H1 (cell line): Measurements from ENCODE around the gene CYB5B. TPM values are rescaled to one million over a fixed set of nuclear protein-coding genes. Genes with fewer than 3 reads are reported as not detected.

Source experiments
- BACH1 ChIP-seq: IDR thresholded peaks from 2 replicates; pipeline ENCODE4 v1.6.1; 2012; ENCODE audit warnings: low read length, improper control_type of control experiment
- POLR2AphosphoS5 ChIP-seq: IDR thresholded peaks from 2 replicates; pipeline ENCODE4 v1.6.1; 2011; ENCODE audit warnings: low read depth, low read length
- RFX5 ChIP-seq: IDR thresholded peaks from 2 replicates; pipeline ENCODE4 v1.6.1; 2011; ENCODE audit warnings: low read depth, low read length, improper control_type of control experiment, borderline replicate concordance
- polyA plus RNA-seq, 7 experiments: library from polyadenylated mRNA; depleted of rRNA in 3 of 7; stranded (reverse) in 5 of 7; unstranded in 2 of 7; fragments of >200 nt in 5 of 7; fragments of 200-250 nt in 2 of 7; gene quantifications; 1 replicate in 5 of 7; 2 replicates in 1 of 7; 4 replicates in 1 of 7; pipeline versions ENCODE4 v1.2.1 to v1.2.3, GENCODE V29; 2011 to 2013; ENCODE audit warnings: missing spikeins in 2 of 7, mixed read lengths in 2 of 7
- total RNA-seq: library from RNA; stranded (reverse); fragmentation: NEBNext Ultra II Directional; extraction: Animal tissue kit (Norgen Biotek cat#: 25700); gene quantifications from 2 replicates; pipeline ENCODE4 v1.2.1, GENCODE V29; 2021

Gene CYB5B
- total and polyA plus RNA-seq, 2 of the 8 experiments (the other 6 are each of a cell fraction or from before 2014, with no cell fraction given) = 108 to 127 TPM

- TF ChIP-seq BACH1 (no peak), POLR2AphosphoS5 (no peak), RFX5 (no peak)
Measured at GRCh38 chr16:69435977-69436820, 11.8 kb downstream of the CYB5B start (continued).
